AG08396 (cell line): Measurements from ENCODE around the gene VWA3A.
A peak's percentile ranks its signal among the peaks of the same experiment; 100 is the strongest.
"Not testable (repeated sequence)": the region's sequence is repeated elsewhere in the genome, so short reads cannot be mapped to it uniquely, and the experiment has no call there.

Source experiments
- DNase-seq: peaks from one replicate; pipeline ENCODE4 v3.0.0; 2012; ENCODE audit warnings: low spot score, mixed read lengths

Gene VWA3A

GRCh38 chr16:22086440-22086839 lies 5.9 kb upstream of the VWA3A start:
- DNase-seq, result no peak

- DNase-seq, result no peak
Observed at GRCh38 chr16:22088642-22089041, 3.7 kb upstream of the VWA3A start.

DNA sequence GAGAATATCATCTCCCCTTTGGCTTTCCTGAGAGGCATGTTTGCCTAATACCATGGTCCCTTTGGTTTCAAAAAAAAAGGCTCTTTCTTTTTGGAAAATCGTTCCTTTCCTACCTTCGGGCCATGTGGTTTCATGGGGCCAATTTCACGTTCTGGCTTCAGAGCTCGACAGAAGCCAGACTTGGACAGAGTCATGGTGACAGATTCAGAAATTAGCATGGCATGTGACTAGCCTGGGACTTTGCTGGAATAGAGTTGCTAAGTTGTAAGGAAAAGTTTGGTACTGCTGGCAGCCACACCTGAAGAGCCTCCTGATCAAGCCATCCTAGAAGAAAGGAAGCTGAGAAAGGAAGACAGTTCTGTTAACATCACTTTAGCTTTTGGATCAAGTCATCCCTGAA lies 2.4 kb upstream of the VWA3A start:
- DNase-seq, result no peak

GRCh38 chr16:22091721-22092120 lies 620 bp upstream of the VWA3A start:
- DNase-seq, result no peak

GRCh38 chr16:22093331-22093730 lies 990 bp downstream of the VWA3A start:
- DNase-seq, result no peak

GRCh38 chr16:22093996-22094395 lies 1.7 kb downstream of the VWA3A start:
- DNase-seq, result no peak

GRCh38 chr16:22098405-22099255 lies 6.3 kb downstream of the VWA3A start:
- peak; percentile 47 for DNase-seq

GRCh38 chr16:22099256-22099975 lies 7.1 kb downstream of the VWA3A start:
- no peak for DNase-seq

- DNase-seq, result no peak
Observed at GRCh38 chr16:22103441-22103840, 11.1 kb downstream of the VWA3A start.

- DNase-seq, result no peak
Observed at GRCh38 chr16:22109258-22109898, 17.0 kb downstream of the VWA3A start.

DNA sequence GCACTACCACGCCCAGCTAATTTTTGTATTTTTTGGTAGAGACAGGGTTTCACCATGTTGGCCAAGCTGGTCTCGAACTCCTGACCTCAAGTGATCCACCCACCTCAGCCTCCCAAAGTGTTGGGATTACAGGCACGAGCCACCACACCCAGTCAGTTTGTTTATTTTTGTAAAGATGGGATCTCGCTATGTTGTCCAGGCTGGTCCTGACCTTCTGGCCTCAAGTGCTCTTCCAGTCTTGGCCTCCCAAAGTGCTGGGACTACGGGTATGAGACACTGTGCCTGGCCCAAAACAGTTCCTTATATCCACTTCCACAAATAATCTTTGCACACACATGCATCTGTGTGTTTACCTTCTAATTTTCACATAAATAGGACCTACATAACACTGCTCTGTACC lies 19.3 kb downstream of the VWA3A start:
- DNase-seq, result not testable (repeated sequence)

- no peak for DNase-seq
Observed at GRCh38 chr16:22116095-22116700, 23.9 kb downstream of the VWA3A start.

DNA sequence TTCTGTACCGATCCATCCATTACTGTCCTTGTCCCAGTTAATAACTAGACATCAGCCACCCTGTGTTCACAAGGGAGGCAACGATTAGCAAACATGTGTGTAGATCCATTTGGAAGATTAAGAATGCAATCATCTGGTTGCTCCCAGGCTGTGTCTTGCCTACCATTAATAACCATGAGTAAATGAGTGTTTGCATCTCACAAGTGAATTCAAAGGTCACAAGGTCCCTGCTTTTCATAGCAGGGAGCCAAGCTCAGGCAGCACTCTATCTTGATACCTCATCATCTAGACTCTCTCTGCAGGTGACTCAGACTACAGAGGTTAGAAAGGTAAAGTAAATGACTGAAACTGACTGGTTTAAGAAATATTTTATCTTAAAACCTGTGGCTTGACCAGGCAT lies 25.3 kb downstream of the VWA3A start:
- no peak for DNase-seq

DNA sequence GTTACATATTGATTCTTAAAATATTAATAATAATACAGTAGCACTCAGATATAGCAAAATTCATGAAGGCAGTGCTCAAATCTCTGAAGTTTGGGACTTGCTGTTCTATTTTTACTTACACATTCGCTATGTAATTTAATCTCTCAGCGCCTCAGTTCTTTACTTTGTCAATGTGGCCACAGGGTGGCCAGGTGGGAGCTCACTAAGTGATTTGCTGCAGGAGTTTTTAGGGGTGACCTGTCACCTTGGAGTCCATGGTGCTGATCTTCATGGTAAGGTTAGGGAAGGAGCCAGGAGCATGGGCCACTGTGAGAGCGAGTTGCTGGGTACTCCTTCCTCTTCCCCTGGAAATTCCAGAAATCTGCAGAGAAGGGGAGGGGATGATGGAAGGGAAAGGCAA lies 28.1 kb downstream of the VWA3A start:
- no peak for DNase-seq

DNA sequence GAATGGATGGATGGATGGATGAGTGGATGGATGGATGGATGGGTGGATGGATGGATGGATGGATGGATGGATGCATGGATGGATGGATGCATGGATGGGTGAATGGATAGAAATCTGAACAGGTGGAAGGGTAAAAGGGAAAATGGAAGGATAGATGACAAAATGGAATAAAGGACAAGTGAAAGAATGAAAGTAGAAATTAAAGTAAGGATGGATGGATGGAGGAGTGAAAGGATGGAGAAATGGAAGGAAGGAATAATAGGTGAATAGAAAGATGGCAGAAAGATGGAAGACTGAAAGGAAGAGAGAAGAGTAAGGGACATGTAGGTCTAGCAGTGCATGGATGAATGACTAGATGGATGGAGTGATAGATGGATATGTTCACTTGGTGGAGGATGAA lies 29.9 kb downstream of the VWA3A start:
- DNase-seq, result no peak

DNA sequence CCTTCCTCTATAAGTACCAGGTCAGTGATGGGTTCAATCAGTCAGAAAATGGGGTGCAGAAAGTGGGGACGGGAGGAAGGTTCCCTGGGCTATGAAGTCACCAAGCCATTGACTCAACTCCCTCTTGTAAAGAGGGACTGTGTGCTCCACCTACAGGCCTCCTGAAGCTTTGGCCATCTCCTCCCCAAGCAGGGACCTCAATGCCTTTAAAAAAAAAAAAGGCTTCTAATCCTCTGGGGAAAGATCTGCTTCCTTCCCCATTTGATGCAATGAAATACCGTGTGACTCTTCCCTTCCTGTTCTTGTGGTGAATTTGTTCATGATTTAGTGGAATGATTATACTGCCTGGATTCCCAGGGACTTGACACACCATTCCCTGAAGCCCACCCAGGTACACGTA lies 30.8 kb downstream of the VWA3A start:
- no peak for DNase-seq

GRCh38 chr16:22123759-22124490 lies 31.6 kb downstream of the VWA3A start:
- no peak for DNase-seq

GRCh38 chr16:22124583-22125284 lies 32.4 kb downstream of the VWA3A start:
- no peak for DNase-seq

GRCh38 chr16:22126037-22126558 lies 33.8 kb downstream of the VWA3A start:
- no peak for DNase-seq

- DNase-seq, result not testable (repeated sequence)
Observed at GRCh38 chr16:22128537-22128936, 36.2 kb downstream of the VWA3A start.

GRCh38 chr16:22130528-22130927 lies 38.2 kb downstream of the VWA3A start:
- DNase-seq, result no peak
